Measurements from ENCODE around the gene RASGEF1C.
"Not testable (repeated sequence)": the region's sequence is repeated elsewhere in the genome, so short reads cannot be mapped to it uniquely, and the experiment has no call there.

RASGEF1C gene

DNA sequence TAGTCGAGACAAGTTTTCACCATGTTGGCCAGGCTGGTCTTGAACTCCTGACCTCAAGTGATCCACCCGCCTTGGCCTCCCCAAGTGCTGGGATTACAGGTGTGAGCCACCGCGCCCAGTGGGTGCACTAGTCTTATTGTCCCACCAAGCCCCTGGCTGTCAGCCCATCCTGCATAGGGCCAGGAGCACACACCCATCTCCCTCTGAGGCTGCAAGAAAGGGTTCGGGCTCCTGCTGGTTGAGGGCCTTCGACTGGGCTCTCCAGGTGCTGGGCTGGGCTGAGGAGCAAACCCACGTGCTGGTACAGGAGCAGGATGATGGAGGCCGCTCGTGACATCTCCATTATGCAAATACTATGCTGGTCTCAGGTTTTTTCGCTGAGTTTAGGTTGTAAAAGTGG lies 112.4 kb downstream of the RASGEF1C start:
- Histone ChIP-seq H3K36me3 (no peaks in the 10 kb centered on the region), H3K4me3 (no peak overlapping the region), H3K9ac (no peak overlapping the region), H4K20me1 (no peaks in the 10 kb centered on the region), H3K27me3 (no peaks in the 10 kb centered on the region), H3K9me3 (replicated peaks in 1 of 11) (peaks cover 0 to 9% (median 5%) of the 10 kb centered on the region in 11 experiments; a peak in 9 of 22 replicates), H3K27ac (no peak overlapping the region), H3K4me1 (peaks cover 36 to 52% (median 45%) of the 10 kb centered on the region in 10 experiments), H3K4me2 (0 out of 22 replicates have a peak overlapping the region, but pooled peaks of 1 of the 11 experiments have one; percentile 7)
- no peak for TF ChIP-seq Cebpa-rat (IDR thresholded peaks at IDR 0.05)

GRCh38 chr5:180095545-180095944 lies 113.5 kb downstream of the RASGEF1C start:
- Histone ChIP-seq H3K4me1 (peaks cover 46 to 61% (median 54%) of the 10 kb centered on the region in 10 experiments), H3K9me3 (replicated peaks in 1 of 11) (peaks cover 0 to 9% (median 5%) of the 10 kb centered on the region in 11 experiments; a peak in 9 of 22 replicates), H3K36me3 (no peaks in the 10 kb centered on the region), H3K4me3 (no peak overlapping the region), H3K9ac (no peak overlapping the region), H4K20me1 (no peaks in the 10 kb centered on the region), H3K27me3 (no peaks in the 10 kb centered on the region), H3K4me2 (peak overlapping the region in 5 of 11 experiments; percentile 1 to 88 (median 6); a peak in 5 of 22 replicates), H3K27ac (peak overlapping the region in 3 of 11 experiments; percentile 7 to 36 (median 10); a peak in 2 of 22 replicates)
- peak in 2 of 11 experiments; percentile 34 to 44; a peak in 1 of 22 replicates for TF ChIP-seq Cebpa-rat (IDR thresholded peaks at IDR 0.05)

DNA sequence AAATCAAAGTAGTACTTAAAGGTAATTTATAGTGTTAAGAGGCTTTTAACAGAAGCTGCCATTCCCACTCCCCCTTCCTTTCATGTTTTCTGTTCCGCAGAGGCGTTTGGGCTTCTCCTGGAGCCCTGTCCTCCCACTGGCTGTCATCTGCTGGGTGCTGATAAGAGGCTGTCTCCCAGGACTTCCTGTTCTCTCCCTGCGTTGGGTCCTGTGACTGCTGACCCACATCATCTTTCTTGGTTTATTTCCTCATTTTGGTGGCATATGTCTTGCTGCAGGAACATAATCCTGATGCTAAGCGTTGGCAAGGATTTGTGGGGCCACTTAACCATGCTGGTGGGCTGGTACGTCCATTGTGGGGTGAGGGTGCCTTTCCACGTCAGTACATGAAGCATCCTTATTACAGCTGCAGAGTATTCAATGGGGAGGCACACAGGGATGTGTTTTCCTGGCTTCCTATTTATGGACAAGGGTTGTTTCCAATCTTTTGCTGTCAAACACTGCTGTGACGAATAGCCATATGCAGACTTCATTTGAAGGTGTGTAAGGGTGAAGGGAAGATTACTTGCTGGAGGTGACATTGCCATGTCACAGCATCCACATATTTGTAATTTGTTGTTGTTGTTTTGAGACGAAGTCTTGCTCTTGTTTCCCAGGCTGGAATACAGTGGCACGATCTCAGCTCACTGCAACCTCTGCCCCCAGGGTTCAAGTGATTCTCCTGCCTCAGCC lies 115.2 kb downstream of the RASGEF1C start:
- H3K4me3 ChIP-seq, result 0 out of 20 replicates have a peak overlapping the region, but pooled peaks of 2 of the 10 experiments have one; percentile 7 to 13
- peaks cover 43 to 57% (median 54%) of the 10 kb centered on the region in 10 experiments for H3K4me1 ChIP-seq
- H3K36me3 ChIP-seq, result no peaks in the 10 kb centered on the region
- H3K9me3 ChIP-seq (replicated peaks in 1 of 11), result peaks cover 0 to 9% (median 5%) of the 10 kb centered on the region in 11 experiments; a peak in 9 of 22 replicates
- peak overlapping the region; percentile 52 to 78 (median 63); a peak in 17 of 22 replicates for H3K9ac ChIP-seq
- TF ChIP-seq Cebpa-rat (IDR thresholded peaks at IDR 0.05), result no peak
- no peaks in the 10 kb centered on the region for H4K20me1 ChIP-seq
- H3K27ac ChIP-seq, result peak overlapping the region; percentile 67 to 87 (median 77); a peak in 21 of 22 replicates
- H3K4me2 ChIP-seq, result peak overlapping the region; percentile 70 to 90 (median 80)
- H3K27me3 ChIP-seq, result no peaks in the 10 kb centered on the region

- no peaks in the 10 kb centered on the region for H4K20me1 ChIP-seq
- peaks cover 44 to 57% (median 53%) of the 10 kb centered on the region in 10 experiments for H3K4me1 ChIP-seq
- H3K9me3 ChIP-seq (replicated peaks in 1 of 11), result peaks cover 0 to 9% (median 5%) of the 10 kb centered on the region in 11 experiments; a peak in 9 of 22 replicates
- no peaks in the 10 kb centered on the region for H3K36me3 ChIP-seq
- peak overlapping the region; percentile 67 to 87 (median 77) for H3K27ac ChIP-seq
- H3K27me3 ChIP-seq, result no peaks in the 10 kb centered on the region
- H3K4me3 ChIP-seq, result peak overlapping the region in 2 of 10 experiments; percentile 7 to 13; a peak in 1 of 20 replicates
- H3K4me2 ChIP-seq, result peak overlapping the region; percentile 70 to 90 (median 80)
- TF ChIP-seq Cebpa-rat (IDR thresholded peaks at IDR 0.05), result no peak
- peak overlapping the region; percentile 52 to 78 (median 63); a peak in 20 of 22 replicates for H3K9ac ChIP-seq
These were observed 115.8 kb downstream of the RASGEF1C start for GRCh38 chr5:180093241-180093640.

GRCh38 chr5:180090769-180091546 lies 118.1 kb downstream of the RASGEF1C start:
- no peak for TF ChIP-seq Cebpa-rat (IDR thresholded peaks at IDR 0.05)
- Histone ChIP-seq H3K9me3 (replicated peaks in 1 of 11) (peaks cover 0 to 9% (median 0%) of the 10 kb centered on the region in 11 experiments; a peak in 6 of 22 replicates), H3K4me3 (peak overlapping the region; percentile 43 to 70 (median 55); a peak in 18 of 20 replicates), H4K20me1 (no peaks in the 10 kb centered on the region), H3K9ac (peak overlapping the region; percentile 66 to 83 (median 77)), H3K36me3 (no peaks in the 10 kb centered on the region), H3K27me3 (no peaks in the 10 kb centered on the region), H3K4me2 (peak overlapping the region; percentile 70 to 90 (median 80)), H3K4me1 (peaks cover 44 to 56% (median 49%) of the 10 kb centered on the region in 10 experiments), H3K27ac (peak overlapping the region; percentile 67 to 87 (median 77); a peak in 21 of 22 replicates)

DNA sequence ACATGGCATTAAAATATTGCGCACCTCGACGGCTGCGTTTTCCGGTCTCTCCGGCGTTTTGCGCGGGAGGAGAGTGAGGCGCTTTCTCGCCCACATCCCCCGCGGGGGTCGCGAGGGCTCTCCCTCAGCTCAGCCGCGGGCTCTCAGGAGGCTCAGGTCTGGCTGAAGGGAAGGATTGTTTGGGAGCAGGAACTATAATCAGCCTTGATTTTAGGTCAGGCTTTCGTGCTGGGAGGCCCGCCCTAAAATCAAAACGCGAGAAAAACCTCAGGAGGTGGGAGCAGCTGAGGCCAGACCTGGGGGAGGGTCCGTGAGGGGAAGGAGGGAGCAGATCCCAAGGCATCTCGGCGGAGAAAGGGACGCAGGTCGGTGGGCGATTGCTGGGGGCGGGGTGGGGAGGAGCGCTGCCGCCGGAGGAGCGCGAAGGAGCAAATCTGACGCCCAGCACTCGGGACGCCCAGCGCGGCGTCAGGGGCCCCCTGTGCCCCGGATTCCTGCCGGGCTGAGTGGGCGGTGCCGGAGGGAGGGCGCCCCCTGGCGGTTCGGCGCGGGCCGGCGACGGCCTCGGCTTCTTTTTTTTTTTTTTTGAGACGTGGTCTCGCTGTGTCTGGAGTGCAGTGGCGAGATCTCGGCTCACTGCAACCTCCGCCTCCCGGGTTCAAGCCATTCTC lies 118.8 kb downstream of the RASGEF1C start:
- H3K4me1 ChIP-seq, result peaks cover 48 to 58% (median 52%) of the 10 kb centered on the region in 10 experiments
- peak overlapping the region; percentile 43 to 70 (median 55) for H3K4me3 ChIP-seq
- TF ChIP-seq Cebpa-rat (IDR thresholded peaks at IDR 0.05), result no peak
- H3K27me3 ChIP-seq, result no peaks in the 10 kb centered on the region
- peak overlapping the region; percentile 70 to 90 (median 80) for H3K4me2 ChIP-seq
- no peaks in the 10 kb centered on the region for H4K20me1 ChIP-seq
- H3K36me3 ChIP-seq, result no peaks in the 10 kb centered on the region
- H3K27ac ChIP-seq, result peak overlapping the region; percentile 67 to 87 (median 77); a peak in 20 of 22 replicates
- peak overlapping the region; percentile 66 to 83 (median 77); a peak in 21 of 22 replicates for H3K9ac ChIP-seq
- H3K9me3 ChIP-seq (replicated peaks in 1 of 11), result peaks cover 0 to 3% (median 0%) of the 10 kb centered on the region in 11 experiments; a peak in 4 of 22 replicates

DNA sequence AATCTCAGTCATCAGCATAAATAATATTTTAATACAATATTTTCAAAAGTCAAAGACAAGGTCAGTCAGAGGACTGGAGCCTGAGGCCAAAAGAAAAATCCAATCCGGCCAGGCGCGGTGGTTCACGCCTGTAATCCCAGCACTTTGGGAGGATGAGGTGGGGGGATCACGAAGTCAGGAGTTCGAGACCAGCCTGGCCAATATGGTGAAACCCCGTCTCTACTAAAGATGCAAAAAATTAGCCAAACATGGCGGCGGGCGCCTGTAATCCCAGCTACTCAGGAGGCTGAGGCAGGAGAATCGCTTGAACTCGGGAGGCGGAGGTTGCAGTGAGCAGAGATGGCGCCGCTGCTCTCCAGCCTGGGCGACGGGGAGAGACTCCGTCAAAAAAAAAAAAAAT lies 119.4 kb downstream of the RASGEF1C start:
- Histone ChIP-seq H3K4me2 (peak overlapping the region; percentile 70 to 90 (median 80); a peak in 20 of 22 replicates), H3K27ac (peak overlapping the region in 8 of 11 experiments; percentile 69 to 87 (median 78); a peak in 9 of 22 replicates), H3K9ac (peak overlapping the region in 8 of 11 experiments; percentile 71 to 82 (median 77); a peak in 14 of 22 replicates), H3K4me1 (peaks cover 51 to 62% (median 55%) of the 10 kb centered on the region in 10 experiments), H3K4me3 (peak overlapping the region in 6 of 10 experiments; percentile 48 to 70 (median 57); a peak in 7 of 20 replicates)
- not testable (repeated sequence) for H3K27me3 ChIP-seq; H3K36me3 ChIP-seq; H4K20me1 ChIP-seq; H3K9me3 ChIP-seq (replicated peaks in 1 of 11)

- no peak overlapping the region for H3K4me3 ChIP-seq
- no peak overlapping the region for H3K9ac ChIP-seq
- no peak for TF ChIP-seq Cebpa-rat (IDR thresholded peaks at IDR 0.05)
- peaks cover 44 to 57% (median 50%) of the 10 kb centered on the region in 10 experiments for H3K4me1 ChIP-seq
- H3K36me3 ChIP-seq, result no peaks in the 10 kb centered on the region
- no peak overlapping the region for H3K4me2 ChIP-seq
- H4K20me1 ChIP-seq, result no peaks in the 10 kb centered on the region
- no peaks in the 10 kb centered on the region for H3K27me3 ChIP-seq
- H3K9me3 ChIP-seq (replicated peaks in 1 of 11), result peaks cover 0 to 8% (median 3%) of the 10 kb centered on the region in 11 experiments; a peak in 4 of 22 replicates
- no peak overlapping the region for H3K27ac ChIP-seq
These were observed 120.5 kb downstream of the RASGEF1C start for GRCh38 chr5:180088561-180088960.
